ENCODE results near the gene CLOCK. TPM values are rescaled to one million over a fixed set of nuclear protein-coding genes. Genes with fewer than 3 reads are reported as not detected.

CLOCK gene
- total and polyA plus RNA-seq, 9 of the 15 experiments (the other 6 are each of a cell fraction or from before 2014, with no cell fraction given), result 3.7 to 14.4 (median 9.4) TPM

DNA sequence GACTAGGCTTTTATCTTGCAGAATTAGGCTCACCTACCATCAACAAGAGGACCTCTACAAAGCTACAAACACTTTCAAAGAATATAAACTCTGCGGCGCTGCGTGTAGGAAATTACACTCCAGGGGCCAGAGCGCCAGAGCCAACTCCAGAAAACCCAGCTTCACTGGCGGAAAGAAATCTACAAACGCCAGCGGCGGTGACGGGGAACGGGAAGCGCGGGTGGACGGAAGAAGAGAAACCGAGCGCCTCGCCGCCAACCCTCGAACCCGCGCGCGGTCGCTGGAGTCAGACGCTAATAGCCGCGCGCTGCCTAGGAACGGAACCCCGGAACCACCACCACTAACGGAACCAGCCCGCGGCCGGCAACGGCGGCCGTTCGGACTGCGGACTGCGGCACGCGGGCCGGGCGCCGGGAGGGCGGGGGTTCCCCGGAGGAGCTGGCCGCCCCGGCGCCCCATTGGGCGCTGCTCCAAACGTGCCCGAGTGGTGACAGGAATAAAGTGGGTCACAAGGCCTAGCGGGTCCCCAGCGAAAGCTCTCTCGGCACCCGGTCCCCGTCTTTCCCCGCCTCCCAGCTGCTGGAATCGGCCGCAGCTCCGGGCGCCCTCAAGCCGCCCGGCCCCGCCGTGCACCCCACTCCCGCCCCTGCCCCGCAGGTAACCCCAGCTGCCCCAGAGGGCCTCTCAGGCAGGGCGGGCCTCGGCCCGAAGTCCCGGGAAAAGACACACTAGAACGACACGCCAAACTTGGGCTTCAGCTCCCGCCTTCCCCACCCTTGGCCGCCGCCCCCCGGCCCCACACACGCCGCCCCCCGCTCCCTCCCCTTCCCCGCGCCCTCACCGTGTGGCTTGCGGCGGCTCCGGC is 836 bp downstream of the CLOCK start (continued):
- TF ChIP-seq HCFC1 (IDR thresholded peaks at IDR 0.05; ENCODE audit: low read depth, low read length) (peak; percentile 75), SP2 (IDR thresholded peaks at IDR 0.05; ENCODE audit: extremely low read depth, low read depth, low read length, poor library complexity, severe bottlenecking) (no peak), PTTG1 (tag; IDR thresholded peaks at IDR 0.05; ENCODE audit: low read depth) (no peak), FIP1L1 (IDR thresholded peaks at IDR 0.05; ENCODE audit: low read depth, low read length, poor library complexity, severe bottlenecking) (peak; percentile 78), KDM4B (IDR thresholded peaks at IDR 0.05; ENCODE audit: borderline replicate concordance in 2 of 2, low read depth in 1 of 2) (peak in 1 of 2 experiments; percentile 58; a peak in 1 of 4 replicates), ZKSCAN8 (CRISPR knock-in tag; IDR thresholded peaks at IDR 0.05) (no peak), BRD9 (IDR thresholded peaks at IDR 0.05; ENCODE audit: low read depth, partially characterized antibody) (no peak), TBP (optimal IDR thresholded peaks at IDR 0.05; ENCODE audit: low read depth, low read length) (peak; percentile 52)
- TF ChIP-seq, protein P1, sequence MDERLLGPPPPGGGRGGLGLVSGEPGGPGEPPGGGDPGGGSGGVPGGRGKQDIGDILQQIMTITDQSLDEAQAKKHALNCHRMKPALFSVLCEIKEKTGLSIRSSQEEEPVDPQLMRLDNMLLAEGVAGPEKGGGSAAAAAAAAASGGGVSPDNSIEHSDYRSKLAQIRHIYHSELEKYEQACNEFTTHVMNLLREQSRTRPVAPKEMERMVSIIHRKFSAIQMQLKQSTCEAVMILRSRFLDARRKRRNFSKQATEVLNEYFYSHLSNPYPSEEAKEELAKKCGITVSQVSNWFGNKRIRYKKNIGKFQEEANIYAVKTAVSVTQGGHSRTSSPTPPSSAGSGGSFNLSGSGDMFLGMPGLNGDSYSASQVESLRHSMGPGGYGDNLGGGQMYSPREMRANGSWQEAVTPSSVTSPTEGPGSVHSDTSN (CRISPR knock-in tag; IDR thresholded peaks at IDR 0.05; ENCODE audit: low read depth), result no peak
- TF ChIP-seq, protein P1 (tag; conservative IDR thresholded peaks at IDR 0.05; ENCODE audit: low read depth), result no peak

Measured in K562 (cell line).